HG03354 (cell line): ENCODE measurements around the gene ZNF415.

Experiments used
- ATAC-seq: cut with Tn5 transposase; IDR thresholded peaks from one replicate; pipeline ENCODE4 v1.9.1; 2021; ENCODE audit warnings: mild to moderate bottlenecking; ENCODE audit not compliant: unreplicated experiment, poor library complexity, severe bottlenecking

Gene ZNF415

DNA sequence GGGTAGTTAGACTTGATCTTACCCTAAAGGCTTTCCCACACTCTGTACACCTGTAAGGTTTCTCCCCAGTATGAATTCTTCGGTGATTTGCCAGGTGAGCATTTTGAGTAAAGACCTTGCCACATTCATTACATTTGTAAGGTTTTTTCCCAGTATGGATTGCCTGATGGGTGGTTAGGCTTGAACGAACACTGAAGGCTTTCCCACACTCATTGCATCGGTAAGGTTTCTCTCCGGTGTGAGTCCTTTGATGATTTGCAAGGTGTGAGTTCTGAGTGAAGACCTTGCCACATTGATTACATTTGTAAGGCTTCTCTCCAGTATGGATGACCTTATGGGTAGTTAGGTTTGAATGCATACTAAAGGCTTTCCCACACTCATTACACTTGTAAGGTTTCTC, 64.5 kb downstream of the ZNF415 start:
- ATAC-seq = no peak

DNA sequence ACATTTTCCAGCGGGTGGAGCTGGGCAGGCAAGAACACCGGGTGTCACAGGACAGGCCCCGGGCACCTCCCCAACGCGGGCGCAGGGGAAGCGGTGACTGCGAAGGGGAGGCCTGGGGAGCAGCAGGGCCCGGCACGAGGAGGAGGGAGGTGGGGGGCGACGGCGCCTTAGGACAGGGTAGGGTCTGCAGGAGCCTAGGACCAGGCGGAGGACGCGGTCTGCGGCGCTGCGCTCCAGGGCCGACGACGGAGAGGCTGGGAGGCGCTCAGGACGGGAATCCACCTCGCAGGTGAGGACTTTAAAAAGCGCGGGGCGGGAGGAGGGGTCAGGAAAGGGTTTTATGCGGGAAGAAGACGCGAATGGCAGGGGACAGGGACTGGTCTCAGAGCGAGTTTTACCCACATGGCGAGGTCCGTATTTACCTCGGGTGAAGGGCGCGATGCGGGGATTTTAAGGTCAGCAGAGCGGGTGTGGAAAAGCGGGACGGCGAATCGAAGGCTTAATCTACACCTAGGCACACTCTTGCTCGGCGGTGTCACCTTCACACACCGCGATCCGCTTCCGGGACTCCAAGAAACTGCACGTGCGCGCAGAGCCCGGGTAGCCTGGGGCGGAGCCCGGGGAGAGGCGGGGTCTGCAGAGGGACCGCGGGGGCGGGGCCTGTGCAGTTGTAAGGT, 74.7 kb downstream of the ZNF415 start:
- ATAC-seq = no peak
